ENCODE measurements around the gene ARVCF. TPM values are rescaled to one million over a fixed set of nuclear protein-coding genes. Genes with fewer than 3 reads are reported as not detected.

The ARVCF gene
- total and polyA plus RNA-seq, 2 of the 8 experiments (the other 6 are each of a cell fraction or from before 2014, with no cell fraction given), result 31.0 to 43.2 TPM

GRCh38 chr22:19981171-19981960 is 35.3 kb downstream of the ARVCF start:
- DNase-seq (ENCODE audit: low read depth in 1 of 2, low spot score in 2 of 2), result no peak
- no peak overlapping the region for H4K91ac ChIP-seq (replicated peaks; ENCODE audit: insufficient read length, low read length)

More at GRCh38 chr22:19981171-19981960, 35.3 kb downstream of the ARVCF start:
- Histone ChIP-seq H2BK12ac (ENCODE audit: low read depth, low read length) (no peak overlapping the region), H3K36me3 (ENCODE audit: control insufficient read depth in 2 of 4, insufficient read depth in 4 of 4, low read length in 3 of 4) (peaks cover 2 to 33% (median 8%) of the 10 kb centered on the region in 4 experiments; a peak in 7 of 8 replicates), H3K9me3 (ENCODE audit: insufficient read depth in 2 of 2, low read depth in 1 of 2, low read length in 1 of 2) (no peaks in the 10 kb centered on the region), H3K4me2 (ENCODE audit: insufficient read depth in 1 of 2, low read depth in 2 of 2, low read length in 2 of 2) (no peak overlapping the region), H2BK15ac (ENCODE audit: low read length) (no peak overlapping the region), H3K14ac (ENCODE audit: insufficient read length) (no peak overlapping the region), H4K5ac (ENCODE audit: insufficient read length, low read depth, low read length) (no peak overlapping the region), H3K79me1 (ENCODE audit: low read depth, low read length) (peaks cover 24% of the 10 kb centered on the region), H3K4me1 (replicated peaks in 1 of 4; ENCODE audit: control insufficient read depth in 3 of 4, insufficient read depth in 4 of 4, low read length in 3 of 4) (peaks cover 0 to 8% (median 6%) of the 10 kb centered on the region in 4 experiments; a peak in 5 of 7 replicates), H4K8ac (ENCODE audit: extremely low read depth, insufficient read depth, low read length) (peak overlapping the region; percentile 17; the same call in 1 of the 2 replicates), H2AK5ac (ENCODE audit: low read depth, low read length) (no peak overlapping the region), H3K4ac (replicated peaks; ENCODE audit: insufficient read length, low read depth, low read length) (no peak overlapping the region), H3K56ac (replicated peaks; ENCODE audit: insufficient read length, low read depth, low read length) (no peak overlapping the region), H3K23me2 (ENCODE audit: low read depth, low read length) (no peaks in the 10 kb centered on the region; the same call in 1 of the 2 replicates), H2BK120ac (replicated peaks; ENCODE audit: low read depth, low read length) (no peak overlapping the region), H4K20me1 (replicated peaks in 1 of 2; ENCODE audit: control insufficient read depth in 1 of 2, insufficient read depth in 2 of 2, low read length in 2 of 2) (peaks cover 11 to 29% of the 10 kb centered on the region in 2 experiments), H3K4me3 (ENCODE audit: extremely low read depth in 1 of 4, insufficient read depth in 2 of 4, low read depth in 3 of 4, low read length in 4 of 4) (no peak overlapping the region), H3K9ac (replicated peaks in 1 of 4; ENCODE audit: extremely low read depth in 1 of 4, low read depth in 3 of 4, low read length in 3 of 4) (no peak overlapping the region), H3K27ac (ENCODE audit: low read depth, low read length) (no peak overlapping the region), H3K23ac (ENCODE audit: insufficient read length) (no peak overlapping the region), H2BK5ac (ENCODE audit: low read depth, low read length) (no peak overlapping the region), H3K18ac (ENCODE audit: extremely low read depth, low read length) (no peak overlapping the region), H3K79me2 (ENCODE audit: control insufficient read depth in 1 of 2, insufficient read depth in 2 of 2, low read length in 2 of 2) (peaks cover 0 to 8% of the 10 kb centered on the region in 2 experiments; a peak in 1 of 4 replicates), H3K27me3 (replicated peaks in 1 of 4; ENCODE audit: control insufficient read depth in 3 of 4, extremely low read depth in 1 of 4, insufficient read depth in 3 of 4, low read length in 3 of 4) (no peaks in the 10 kb centered on the region), H2AFZ (ENCODE audit: low read length) (no peak overlapping the region), H2BK20ac (ENCODE audit: low read length) (no peak overlapping the region)
- ChIA-PET CTCF (ENCODE audit: partially characterized antibody) (interaction anchor here (1.1 to 2.1 kb wide), 4 partner anchors 10 to 51 kb away, joined by 3 to 10 read pairs (median 4); no protein-coding TSS in a partner anchor), POLR2A (ENCODE audit: partially characterized antibody) (interaction anchor here (0.8 to 1.0 kb wide), 2 partner anchors 9 to 100 kb away, joined by 3 read pairs; no protein-coding TSS in a partner anchor)
- FAIRE-seq, result no peak
- 96% methylated on average over 33 of the region's 33 CpGs; no CpG with 5 or more reads in 1 of the 2 experiments for WGBS, 2 experiments (ENCODE audit: extremely low coverage in 1 of 2, insufficient coverage in 1 of 2, insufficient read length in 1 of 2, insufficient replicate concordance in 2 of 2, low coverage in 1 of 2, low lambda C conversion rate in 2 of 2, missing lambda C conversion rate in 1 of 2)
- TF ChIP-seq KDM4A (IDR thresholded peaks at IDR 0.05; ENCODE audit: low read depth, low read length, severe bottlenecking), result no peak
